HL-60 (cell line): ENCODE data around the gene GRIP2.

Experiments used
- POLR2AphosphoS5 ChIP-seq: IDR thresholded peaks from 2 replicates; pipeline ENCODE4 v1.6.1; 2012; ENCODE audit warnings: low read depth
- TF ChIP-seq, protein P1 (sequence below): IDR thresholded peaks from 2 replicates; pipeline ENCODE4 v1.6.1; 2012; ENCODE audit warnings: low read depth; ENCODE audit not compliant: insufficient replicate concordance

DNA sequence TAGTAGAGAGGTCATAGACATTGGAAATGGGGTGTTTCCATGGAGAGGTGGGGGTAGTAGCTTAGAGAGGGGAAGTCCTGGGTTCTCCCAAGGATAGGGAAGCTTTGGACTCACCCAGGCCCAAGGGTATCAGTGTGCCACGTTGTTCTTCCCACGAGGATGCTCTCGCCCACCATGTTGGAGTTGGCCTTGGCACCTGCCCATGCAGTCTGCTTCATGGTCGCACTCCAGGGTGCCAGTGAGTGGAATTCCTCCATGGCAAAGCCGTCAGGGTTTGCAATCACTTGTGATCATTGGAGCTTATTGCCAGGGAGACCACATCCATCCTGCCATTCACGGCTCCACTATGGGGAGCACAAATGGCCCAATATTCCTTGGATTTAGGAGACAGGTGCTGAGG, 60.6 kb downstream of the GRIP2 start:
- no peak for TF ChIP-seq POLR2AphosphoS5
- TF ChIP-seq, protein P1, sequence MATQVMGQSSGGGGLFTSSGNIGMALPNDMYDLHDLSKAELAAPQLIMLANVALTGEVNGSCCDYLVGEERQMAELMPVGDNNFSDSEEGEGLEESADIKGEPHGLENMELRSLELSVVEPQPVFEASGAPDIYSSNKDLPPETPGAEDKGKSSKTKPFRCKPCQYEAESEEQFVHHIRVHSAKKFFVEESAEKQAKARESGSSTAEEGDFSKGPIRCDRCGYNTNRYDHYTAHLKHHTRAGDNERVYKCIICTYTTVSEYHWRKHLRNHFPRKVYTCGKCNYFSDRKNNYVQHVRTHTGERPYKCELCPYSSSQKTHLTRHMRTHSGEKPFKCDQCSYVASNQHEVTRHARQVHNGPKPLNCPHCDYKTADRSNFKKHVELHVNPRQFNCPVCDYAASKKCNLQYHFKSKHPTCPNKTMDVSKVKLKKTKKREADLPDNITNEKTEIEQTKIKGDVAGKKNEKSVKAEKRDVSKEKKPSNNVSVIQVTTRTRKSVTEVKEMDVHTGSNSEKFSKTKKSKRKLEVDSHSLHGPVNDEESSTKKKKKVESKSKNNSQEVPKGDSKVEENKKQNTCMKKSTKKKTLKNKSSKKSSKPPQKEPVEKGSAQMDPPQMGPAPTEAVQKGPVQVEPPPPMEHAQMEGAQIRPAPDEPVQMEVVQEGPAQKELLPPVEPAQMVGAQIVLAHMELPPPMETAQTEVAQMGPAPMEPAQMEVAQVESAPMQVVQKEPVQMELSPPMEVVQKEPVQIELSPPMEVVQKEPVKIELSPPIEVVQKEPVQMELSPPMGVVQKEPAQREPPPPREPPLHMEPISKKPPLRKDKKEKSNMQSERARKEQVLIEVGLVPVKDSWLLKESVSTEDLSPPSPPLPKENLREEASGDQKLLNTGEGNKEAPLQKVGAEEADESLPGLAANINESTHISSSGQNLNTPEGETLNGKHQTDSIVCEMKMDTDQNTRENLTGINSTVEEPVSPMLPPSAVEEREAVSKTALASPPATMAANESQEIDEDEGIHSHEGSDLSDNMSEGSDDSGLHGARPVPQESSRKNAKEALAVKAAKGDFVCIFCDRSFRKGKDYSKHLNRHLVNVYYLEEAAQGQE = no peak
